ENCODE results near the gene SPATA13.
A peak's percentile ranks its signal among the peaks of the same experiment; 100 is the strongest.
"Not testable (repeated sequence)": the region's sequence is repeated elsewhere in the genome, so short reads cannot be mapped to it uniquely, and the experiment has no call there.

Gene SPATA13

GRCh38 chr13:24194447-24194846 lies 33.9 kb downstream of the SPATA13 start:
- no peak for FAIRE-seq
- no peak for DNase-seq (ENCODE audit: low spot score)

DNA sequence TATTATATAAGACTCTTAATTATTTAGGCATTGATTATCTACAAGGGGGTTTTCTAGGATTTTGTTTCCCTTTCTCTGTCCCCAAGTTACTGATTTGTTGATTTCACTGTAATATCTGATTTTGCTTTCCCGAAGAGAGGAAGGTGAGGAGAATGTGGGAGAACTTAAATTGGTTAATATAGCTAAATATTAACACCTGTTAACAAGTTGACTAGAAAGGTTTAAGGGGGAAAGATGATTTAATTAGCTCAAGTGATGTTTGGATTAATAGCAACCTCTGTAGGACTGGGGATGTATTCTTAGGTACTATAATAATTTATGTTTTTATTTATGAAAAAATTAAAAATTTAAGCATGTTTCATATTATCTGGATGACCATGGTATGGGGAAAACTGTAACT lies 35.1 kb downstream of the SPATA13 start:
- FAIRE-seq (no peak), DNase-seq (ENCODE audit: low spot score) (no peak)

DNA sequence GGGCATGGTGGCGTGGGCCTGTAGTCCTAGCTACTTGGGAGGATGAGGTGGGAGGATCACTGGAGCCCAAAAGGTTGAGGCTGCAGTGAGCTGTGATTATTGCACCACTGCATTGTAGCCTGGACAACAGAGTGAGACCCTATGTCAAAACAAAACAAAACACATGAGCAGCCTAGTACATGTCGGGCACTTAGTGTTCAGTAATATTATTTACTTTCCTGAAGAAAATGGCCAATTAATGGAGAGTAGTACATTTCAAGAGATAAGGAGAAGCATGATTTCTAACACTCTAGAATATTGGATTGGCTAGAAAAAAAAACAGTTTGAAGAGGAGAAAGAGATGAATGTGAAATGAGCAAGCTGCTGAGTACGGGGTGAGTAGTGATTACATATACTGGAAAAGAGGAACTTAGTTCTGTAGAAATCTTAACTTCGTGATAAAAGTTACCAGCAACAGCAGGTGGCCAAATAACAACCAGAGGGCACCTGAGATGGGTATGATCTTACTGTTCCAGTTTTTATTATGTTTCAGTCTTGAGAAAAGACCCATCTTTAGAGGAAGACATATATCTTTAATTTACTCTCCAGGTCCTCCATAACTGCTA lies 36.2 kb downstream of the SPATA13 start:
- FAIRE-seq = no peak
- no peak for DNase-seq (ENCODE audit: low spot score)

- DNase-seq (ENCODE audit: low spot score) (no peak), FAIRE-seq (no peak)
Observed at GRCh38 chr13:24199016-24199415, 38.5 kb downstream of the SPATA13 start.

DNA sequence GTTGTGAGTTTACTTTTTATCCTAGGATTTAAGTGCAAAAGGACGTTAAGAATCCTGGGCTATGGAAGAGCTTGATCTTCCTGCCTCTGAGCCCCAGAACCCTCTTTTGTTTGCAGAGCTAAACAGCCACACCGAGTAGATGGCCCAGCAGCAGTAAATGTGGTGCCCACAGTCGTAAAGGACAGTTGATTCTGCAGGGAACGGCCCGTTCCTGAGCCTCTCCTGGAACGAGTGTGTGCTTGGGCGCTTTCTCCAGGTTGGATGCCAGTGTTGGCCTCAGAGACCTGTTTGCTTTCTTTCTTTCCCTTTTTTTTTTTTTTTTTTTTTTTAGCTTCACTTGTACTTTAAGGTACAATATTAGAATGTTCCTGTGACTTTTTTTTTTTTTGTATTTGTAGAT lies 41.7 kb downstream of the SPATA13 start:
- DNase-seq (ENCODE audit: low spot score) (no peak), FAIRE-seq (no peak)

DNA sequence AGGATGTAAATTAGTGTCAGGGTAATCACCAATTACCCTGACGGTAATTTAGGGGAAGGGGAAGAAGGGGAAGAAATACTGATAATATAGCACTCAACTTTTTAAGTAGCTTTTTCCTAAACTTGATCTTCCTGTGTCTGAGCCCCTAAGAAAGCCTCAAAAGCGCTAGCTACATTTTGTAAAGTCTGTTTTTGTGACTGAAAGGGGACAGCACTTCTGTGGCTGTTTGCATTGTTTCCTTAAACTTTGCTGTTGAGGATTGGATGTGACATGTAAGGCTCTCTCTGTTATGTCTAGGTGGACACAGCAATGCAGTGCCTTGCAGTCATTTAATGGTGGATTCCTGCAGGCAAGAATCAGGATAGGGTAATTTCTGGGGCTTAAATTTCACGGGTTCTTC lies 42.8 kb downstream of the SPATA13 start:
- FAIRE-seq = no peak

DNA sequence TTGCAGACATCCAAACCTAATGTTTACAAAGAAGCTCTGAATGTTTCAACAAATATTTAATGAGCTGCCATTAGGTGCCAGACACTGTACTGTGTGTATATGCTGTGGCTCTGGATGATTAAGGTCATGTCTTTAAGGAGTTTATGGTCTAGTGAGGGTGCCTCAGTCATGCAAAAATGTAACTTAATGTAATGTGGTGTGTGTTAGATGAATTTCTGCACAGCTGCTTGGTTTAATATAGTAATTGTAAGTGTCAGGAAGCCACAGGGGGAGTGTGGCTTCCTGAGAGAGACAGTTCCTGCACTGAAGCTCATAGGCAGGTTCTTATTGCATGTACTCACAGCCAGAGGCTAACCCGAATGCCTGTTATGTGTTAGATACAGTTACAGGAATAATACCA lies 43.3 kb downstream of the SPATA13 start:
- no peak for FAIRE-seq

More for the DNA sequence above, 42.8 kb downstream of the SPATA13 start:
- DNase-seq (ENCODE audit: low spot score) = no peak

GRCh38 chr13:24205076-24205475 lies 44.6 kb downstream of the SPATA13 start:
- not testable (repeated sequence) for FAIRE-seq; DNase-seq (ENCODE audit: low spot score)

More for the DNA sequence above, 43.3 kb downstream of the SPATA13 start:
- DNase-seq (ENCODE audit: low spot score) = no peak

- FAIRE-seq (peak; percentile 70), DNase-seq (ENCODE audit: low spot score) (peak; percentile 56)
Observed at GRCh38 chr13:24207841-24208667, 47.5 kb downstream of the SPATA13 start.

DNA sequence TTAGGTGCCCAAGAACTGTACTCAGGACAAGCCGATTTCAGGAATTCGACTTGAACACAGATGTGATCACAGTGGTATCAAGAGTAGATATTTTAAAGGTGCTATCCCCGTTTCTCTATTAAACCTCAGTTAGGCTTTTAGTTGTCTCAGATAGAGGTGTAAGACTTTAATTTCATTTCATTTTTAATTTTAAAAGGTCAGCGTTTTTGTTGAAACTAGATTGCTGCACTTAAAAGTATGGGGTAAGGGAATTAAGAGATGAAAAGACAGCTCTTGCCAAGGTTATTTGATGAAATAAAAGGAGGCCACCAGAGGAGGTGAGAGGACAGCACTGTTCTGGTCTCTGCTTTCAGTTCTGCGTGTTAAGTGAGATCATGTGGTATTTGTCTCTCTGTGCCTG lies 48.6 kb downstream of the SPATA13 start:
- FAIRE-seq = no peak

GRCh38 chr13:24212254-24212653 lies 51.7 kb downstream of the SPATA13 start:
- FAIRE-seq (no peak), DNase-seq (ENCODE audit: low spot score) (no peak)

More for the DNA sequence above, 48.6 kb downstream of the SPATA13 start:
- DNase-seq (ENCODE audit: low spot score) = no peak

DNA sequence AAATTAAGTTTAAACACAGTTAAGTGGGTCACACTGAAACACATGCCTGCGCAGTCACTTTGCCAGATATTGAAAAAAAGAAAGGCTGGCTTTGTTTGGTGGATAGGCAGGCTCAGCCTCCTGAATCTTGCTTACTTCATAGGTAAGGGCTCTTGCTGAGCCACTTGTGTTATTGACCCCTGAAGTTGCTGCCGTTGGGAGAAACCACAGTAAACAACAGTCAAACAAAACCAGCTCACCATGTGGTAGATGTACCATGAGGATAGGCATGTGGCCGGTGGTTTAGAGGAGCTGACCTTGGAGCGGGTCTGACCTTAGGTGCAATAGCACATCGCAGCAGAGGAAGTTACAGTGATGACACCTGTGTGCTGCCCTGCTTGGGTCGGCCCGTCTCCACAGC lies 52.2 kb downstream of the SPATA13 start:
- no peak for FAIRE-seq

GRCh38 chr13:24213932-24214331 lies 53.4 kb downstream of the SPATA13 start:
- no peak for FAIRE-seq

More for the DNA sequence above, 52.2 kb downstream of the SPATA13 start:
- no peak for DNase-seq (ENCODE audit: low spot score)

GRCh38 chr13:24214528-24214927 lies 54.0 kb downstream of the SPATA13 start:
- no peak for DNase-seq (ENCODE audit: low spot score)
- no peak for FAIRE-seq

More at GRCh38 chr13:24213932-24214331, 53.4 kb downstream of the SPATA13 start:
- DNase-seq (ENCODE audit: low spot score) = no peak

DNA sequence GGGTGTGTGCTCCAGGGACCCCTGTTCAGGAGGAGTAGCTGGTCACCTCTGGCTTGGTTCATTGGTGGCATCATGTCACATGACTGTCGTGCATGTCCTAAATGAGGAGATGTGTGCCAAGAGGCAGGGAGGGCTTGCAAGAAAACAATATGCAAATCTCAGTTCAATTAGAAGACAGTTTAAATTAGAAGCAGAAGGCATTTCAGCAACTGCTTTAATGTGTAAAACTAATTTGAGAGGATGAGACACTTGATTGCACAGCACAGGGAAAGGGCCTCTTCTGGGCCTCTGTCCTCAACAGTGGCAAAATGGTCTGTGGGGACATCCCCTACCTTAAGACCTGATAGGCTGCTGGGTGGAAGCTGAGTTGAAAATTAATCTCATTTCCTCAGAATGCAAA lies 54.6 kb downstream of the SPATA13 start:
- DNase-seq (ENCODE audit: low spot score) (no peak), FAIRE-seq (no peak)

DNA sequence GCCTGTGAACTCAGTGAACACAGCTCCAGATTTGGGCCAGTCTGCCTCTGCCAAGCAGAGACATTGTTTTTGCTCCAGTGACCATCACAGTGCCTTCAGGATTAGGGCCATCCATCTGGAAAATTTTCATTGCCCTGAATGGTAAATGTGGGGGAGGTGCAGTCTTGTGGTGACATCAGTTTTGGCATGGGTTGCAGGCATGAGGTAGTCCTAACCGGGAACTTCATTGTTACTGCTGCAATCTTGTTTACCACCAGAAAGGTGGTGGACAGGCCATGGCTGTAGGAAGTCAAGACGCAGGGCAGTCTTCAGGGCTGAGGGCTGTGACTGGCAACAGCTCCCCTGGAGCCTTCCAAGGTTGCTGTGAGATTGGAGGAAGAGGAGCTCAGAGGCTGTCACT lies 55.2 kb downstream of the SPATA13 start:
- DNase-seq (ENCODE audit: low spot score) (peak; percentile 70), FAIRE-seq (peak; percentile 76)

DNA sequence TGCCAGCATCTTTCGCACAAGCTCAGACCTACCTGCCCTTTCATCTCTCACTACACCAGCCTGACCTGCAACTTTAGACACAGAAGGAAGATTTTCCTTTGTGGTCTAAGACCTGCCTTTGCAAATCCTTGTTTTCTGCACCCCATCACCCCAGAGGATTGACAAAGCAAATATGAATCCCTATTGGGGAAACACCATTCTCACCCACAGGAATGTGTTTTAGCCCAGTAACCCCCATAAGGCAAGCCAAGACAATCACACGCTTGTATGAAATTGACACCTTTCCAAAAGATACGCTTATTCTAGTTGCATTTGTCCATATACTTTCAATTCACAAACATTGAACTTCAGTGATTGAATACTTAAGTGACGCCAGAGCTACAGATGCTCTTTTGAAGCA lies 55.7 kb downstream of the SPATA13 start:
- DNase-seq (ENCODE audit: low spot score) (no peak), FAIRE-seq (no peak)

DNA sequence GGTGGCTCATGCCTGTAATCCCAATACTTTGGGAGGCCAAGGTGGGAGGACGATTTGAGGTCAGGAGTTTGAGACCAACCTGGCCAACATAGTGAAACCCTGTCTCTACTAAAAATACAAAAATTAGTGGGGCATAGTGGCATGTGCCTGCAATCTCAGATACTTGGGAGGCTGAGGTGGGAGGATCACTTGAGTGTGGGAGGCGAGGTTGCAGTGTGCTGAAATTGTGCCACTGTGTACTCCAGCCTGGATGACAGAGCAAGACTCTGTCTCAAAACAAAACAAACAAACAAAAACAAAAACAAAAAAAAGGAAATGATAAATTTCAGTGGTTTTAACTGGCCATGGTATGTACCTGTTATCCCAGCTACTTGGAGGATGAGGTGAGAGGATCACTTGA lies 56.3 kb downstream of the SPATA13 start:
- not testable (repeated sequence) for DNase-seq (ENCODE audit: low spot score)

DNA sequence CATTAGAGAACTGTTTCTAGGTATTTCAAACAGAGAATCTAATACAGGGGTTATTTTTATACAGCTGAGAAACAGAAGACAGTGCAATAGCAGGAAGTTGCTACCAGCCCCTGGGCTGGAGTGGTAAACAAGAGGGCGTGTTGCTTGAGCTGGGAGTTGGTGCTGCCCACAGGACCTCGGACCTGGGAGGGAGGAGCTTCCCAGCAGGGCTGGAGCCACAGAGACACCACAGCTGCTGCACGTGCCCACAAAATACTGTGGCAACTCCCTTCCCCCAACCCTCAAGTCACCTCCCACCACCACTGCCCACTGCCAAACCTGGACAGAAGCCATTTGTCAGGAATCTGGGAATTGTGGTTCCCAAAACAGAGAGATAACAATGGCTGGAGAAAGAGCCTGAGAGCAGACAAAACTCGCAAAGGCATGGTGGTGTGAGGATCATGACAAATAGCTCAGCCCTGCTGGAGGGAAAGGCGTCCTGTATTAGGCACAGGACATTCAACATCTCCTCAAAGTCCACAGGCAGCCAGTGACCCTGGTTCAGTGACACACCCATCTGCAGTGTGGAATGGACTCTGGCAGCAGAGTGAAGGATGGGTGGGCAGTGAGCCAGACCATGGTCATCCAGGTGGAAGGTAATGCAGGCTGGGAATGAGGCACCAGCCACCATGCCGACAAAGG lies 57.2 kb downstream of the SPATA13 start:
- FAIRE-seq (no peak), DNase-seq (ENCODE audit: low spot score) (no peak)

More for the DNA sequence above, 56.3 kb downstream of the SPATA13 start:
- not testable (repeated sequence) for FAIRE-seq

DNA sequence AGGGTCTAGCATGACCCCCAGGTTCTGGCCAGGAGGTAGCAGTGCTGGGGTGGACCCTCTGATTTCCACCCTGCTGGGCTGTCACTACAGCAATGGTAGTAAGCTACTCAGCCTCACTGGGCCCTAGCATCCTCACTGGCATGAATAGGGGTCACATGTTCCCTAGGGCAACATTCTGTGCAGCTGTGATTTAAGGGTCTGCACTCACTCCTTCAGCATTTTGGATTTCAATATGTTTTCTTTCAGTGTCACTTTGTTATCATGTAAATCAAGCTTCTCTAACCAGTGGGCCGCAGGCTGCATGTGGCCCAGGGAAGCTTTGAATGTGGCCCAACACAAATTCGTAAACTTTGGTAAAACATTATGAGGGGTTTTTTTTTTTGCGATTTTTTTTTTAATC lies 57.8 kb downstream of the SPATA13 start:
- FAIRE-seq = no peak
- no peak for DNase-seq (ENCODE audit: low spot score)

GRCh38 chr13:24218977-24219376 lies 58.5 kb downstream of the SPATA13 start:
- no peak for DNase-seq (ENCODE audit: low spot score)
- no peak for FAIRE-seq

GRCh38 chr13:24220086-24220703 lies 59.7 kb downstream of the SPATA13 start:
- FAIRE-seq (peak; percentile 58), DNase-seq (ENCODE audit: low spot score) (peak; percentile 59)

Data from RCC 7860 (cell line).